ENCODE data around the gene HECW1.

DNA sequence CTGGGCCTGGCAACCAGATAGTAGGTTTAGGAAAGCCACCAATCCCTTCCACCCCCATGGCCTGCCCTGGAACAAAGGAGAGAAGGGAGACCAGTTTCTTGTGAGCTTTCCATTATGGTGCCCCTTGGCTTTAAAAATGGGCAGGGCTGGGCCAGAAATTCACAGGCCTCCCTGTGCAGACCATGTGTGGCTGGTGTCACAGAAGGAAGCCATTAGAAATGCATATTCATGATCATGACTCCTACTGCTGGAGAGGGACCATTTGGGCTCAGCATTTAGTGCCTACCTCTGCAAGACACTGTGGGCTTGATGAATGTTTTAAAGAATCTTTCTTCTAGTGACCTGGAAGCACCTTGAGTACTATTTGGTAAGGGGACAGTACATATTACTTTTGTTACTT lies 108.3 kb downstream of the HECW1 start:
- TF ChIP-seq CHD2 (IDR thresholded peaks at IDR 0.05; ENCODE audit: borderline replicate concordance, low read depth, low read length): no peak
- TF ChIP-seq, protein P1, sequence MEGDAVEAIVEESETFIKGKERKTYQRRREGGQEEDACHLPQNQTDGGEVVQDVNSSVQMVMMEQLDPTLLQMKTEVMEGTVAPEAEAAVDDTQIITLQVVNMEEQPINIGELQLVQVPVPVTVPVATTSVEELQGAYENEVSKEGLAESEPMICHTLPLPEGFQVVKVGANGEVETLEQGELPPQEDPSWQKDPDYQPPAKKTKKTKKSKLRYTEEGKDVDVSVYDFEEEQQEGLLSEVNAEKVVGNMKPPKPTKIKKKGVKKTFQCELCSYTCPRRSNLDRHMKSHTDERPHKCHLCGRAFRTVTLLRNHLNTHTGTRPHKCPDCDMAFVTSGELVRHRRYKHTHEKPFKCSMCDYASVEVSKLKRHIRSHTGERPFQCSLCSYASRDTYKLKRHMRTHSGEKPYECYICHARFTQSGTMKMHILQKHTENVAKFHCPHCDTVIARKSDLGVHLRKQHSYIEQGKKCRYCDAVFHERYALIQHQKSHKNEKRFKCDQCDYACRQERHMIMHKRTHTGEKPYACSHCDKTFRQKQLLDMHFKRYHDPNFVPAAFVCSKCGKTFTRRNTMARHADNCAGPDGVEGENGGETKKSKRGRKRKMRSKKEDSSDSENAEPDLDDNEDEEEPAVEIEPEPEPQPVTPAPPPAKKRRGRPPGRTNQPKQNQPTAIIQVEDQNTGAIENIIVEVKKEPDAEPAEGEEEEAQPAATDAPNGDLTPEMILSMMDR (IDR thresholded peaks at IDR 0.05 in 2 of 3, conservative IDR thresholded peaks at IDR 0.05 in 1 of 3; ENCODE audit: control insufficient read depth in 2 of 3, extremely low read depth in 1 of 3, insufficient read depth in 1 of 3, low read depth in 3 of 3, low read length in 3 of 3): no peak
- TF ChIP-seq, protein P2, sequence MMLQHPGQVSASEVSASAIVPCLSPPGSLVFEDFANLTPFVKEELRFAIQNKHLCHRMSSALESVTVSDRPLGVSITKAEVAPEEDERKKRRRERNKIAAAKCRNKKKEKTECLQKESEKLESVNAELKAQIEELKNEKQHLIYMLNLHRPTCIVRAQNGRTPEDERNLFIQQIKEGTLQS (IDR thresholded peaks at IDR 0.05; ENCODE audit: borderline replicate concordance, extremely low read depth, low read depth, low read length): no peak
- TF ChIP-seq POLR2A (IDR thresholded peaks at IDR 0.05; ENCODE audit: low read depth, low read length): no peak
- TF ChIP-seq SMAD1 (IDR thresholded peaks at IDR 0.05; ENCODE audit: low read depth, partially characterized antibody): no peak
- no peak for TF ChIP-seq BRCA1 (IDR thresholded peaks at IDR 0.05; ENCODE audit: low read depth, low read length)
- no peak for TF ChIP-seq BMI1 (IDR thresholded peaks at IDR 0.05; ENCODE audit: borderline replicate concordance)
- TF ChIP-seq, protein P3, sequence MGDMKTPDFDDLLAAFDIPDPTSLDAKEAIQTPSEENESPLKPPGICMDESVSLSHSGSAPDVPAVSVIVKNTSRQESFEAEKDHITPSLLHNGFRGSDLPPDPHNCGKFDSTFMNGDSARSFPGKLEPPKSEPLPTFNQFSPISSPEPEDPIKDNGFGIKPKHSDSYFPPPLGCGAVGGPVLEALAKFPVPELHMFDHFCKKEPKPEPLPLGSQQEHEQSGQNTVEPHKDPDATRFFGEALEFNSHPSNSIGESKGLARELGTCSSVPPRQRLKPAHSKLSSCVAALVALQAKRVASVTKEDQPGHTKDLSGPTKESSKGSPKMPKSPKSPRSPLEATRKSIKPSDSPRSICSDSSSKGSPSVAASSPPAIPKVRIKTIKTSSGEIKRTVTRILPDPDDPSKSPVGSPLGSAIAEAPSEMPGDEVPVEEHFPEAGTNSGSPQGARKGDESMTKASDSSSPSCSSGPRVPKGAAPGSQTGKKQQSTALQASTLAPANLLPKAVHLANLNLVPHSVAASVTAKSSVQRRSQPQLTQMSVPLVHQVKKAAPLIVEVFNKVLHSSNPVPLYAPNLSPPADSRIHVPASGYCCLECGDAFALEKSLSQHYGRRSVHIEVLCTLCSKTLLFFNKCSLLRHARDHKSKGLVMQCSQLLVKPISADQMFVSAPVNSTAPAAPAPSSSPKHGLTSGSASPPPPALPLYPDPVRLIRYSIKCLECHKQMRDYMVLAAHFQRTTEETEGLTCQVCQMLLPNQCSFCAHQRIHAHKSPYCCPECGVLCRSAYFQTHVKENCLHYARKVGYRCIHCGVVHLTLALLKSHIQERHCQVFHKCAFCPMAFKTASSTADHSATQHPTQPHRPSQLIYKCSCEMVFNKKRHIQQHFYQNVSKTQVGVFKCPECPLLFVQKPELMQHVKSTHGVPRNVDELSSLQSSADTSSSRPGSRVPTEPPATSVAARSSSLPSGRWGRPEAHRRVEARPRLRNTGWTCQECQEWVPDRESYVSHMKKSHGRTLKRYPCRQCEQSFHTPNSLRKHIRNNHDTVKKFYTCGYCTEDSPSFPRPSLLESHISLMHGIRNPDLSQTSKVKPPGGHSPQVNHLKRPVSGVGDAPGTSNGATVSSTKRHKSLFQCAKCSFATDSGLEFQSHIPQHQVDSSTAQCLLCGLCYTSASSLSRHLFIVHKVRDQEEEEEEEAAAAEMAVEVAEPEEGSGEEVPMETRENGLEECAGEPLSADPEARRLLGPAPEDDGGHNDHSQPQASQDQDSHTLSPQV (IDR thresholded peaks at IDR 0.05): no peak

Data from GM12878 (cell line).